GM12878 (cell line): ENCODE data around the gene SRRM5. TPM values are rescaled to one million over a fixed set of nuclear protein-coding genes. Genes with fewer than 3 reads are reported as not detected.

ENCODE experiments used
- BCL11A ChIP-seq: IDR thresholded peaks from 2 replicates; pipeline ENCODE4 v1.6.1; 2011; ENCODE audit warnings: low read depth, low read length
- BRCA1 ChIP-seq: IDR thresholded peaks from 2 replicates; pipeline ENCODE4 v1.6.1; 2011; ENCODE audit warnings: low read depth, low read length, improper control_type of control experiment
- E2F4 ChIP-seq: IDR thresholded peaks from 2 replicates; pipeline ENCODE4 v1.6.1; 2012; ENCODE audit warnings: low read depth, low read length, improper control_type of control experiment
- E2F8 ChIP-seq: fragments of 450-650 bp; IDR thresholded peaks from 2 replicates; pipeline ENCODE4 v1.6.1; 2018; ENCODE audit warnings: mild to moderate bottlenecking, low read depth, moderate library complexity; ENCODE audit not compliant: partially characterized antibody
- EZH2 ChIP-seq: IDR thresholded peaks from 2 replicates; pipeline ENCODE4 v1.6.1; 2012; ENCODE audit warnings: low read depth, mild to moderate bottlenecking, control low read depth, inconsistent platforms, low read length, borderline replicate concordance; ENCODE audit not compliant: control insufficient read depth
- IKZF1 ChIP-seq: fragments of 450-650 bp; conservative IDR thresholded peaks from 2 replicates; pipeline ENCODE4 v1.6.1; 2017; ENCODE audit warnings: antibody characterized with exemption, mild to moderate bottlenecking
- MTA2 ChIP-seq: fragments of 450-650 bp; IDR thresholded peaks from 2 replicates; pipeline ENCODE4 v1.6.1; 2016; ENCODE audit warnings: low read depth, mild to moderate bottlenecking, moderate library complexity
- NFYB ChIP-seq: IDR thresholded peaks from 2 replicates; pipeline ENCODE4 v1.6.1; 2011; ENCODE audit warnings: low read depth, mild to moderate bottlenecking, low read length, improper control_type of control experiment, moderate library complexity; ENCODE audit not compliant: insufficient read depth
- NKRF ChIP-seq: fragments of 450-650 bp; conservative IDR thresholded peaks from 2 replicates; pipeline ENCODE4 v1.6.1; 2017; ENCODE audit warnings: mild to moderate bottlenecking, moderate library complexity
- PRDM15 ChIP-seq: fragments of 450-650 bp; formaldehyde crosslinking; IDR thresholded peaks from 2 replicates; pipeline ENCODE4 v1.4.0; 2020; ENCODE audit warnings: mild to moderate bottlenecking, moderate library complexity
- RBBP5 ChIP-seq: fragments of 200-600 bp; sonication (generic); conservative IDR thresholded peaks from 2 replicates; pipeline ENCODE4 v1.6.1; 2016
- RELB ChIP-seq: fragments of 450-650 bp; IDR thresholded peaks from 2 replicates; pipeline ENCODE4 v1.6.1; 2017; ENCODE audit warnings: low read depth, mild to moderate bottlenecking, moderate library complexity
- SIX5 ChIP-seq: IDR thresholded peaks from 2 replicates; pipeline ENCODE4 v1.6.1; 2011; ENCODE audit warnings: mild to moderate bottlenecking, low read depth, low read length, moderate library complexity; ENCODE audit not compliant: severe bottlenecking
- polyA plus RNA-seq, 11 experiments: library from polyadenylated mRNA; depleted of rRNA in 4 of 11; unstranded in 6 of 11; stranded (reverse) in 5 of 11; fragments of >200 nt; fragmentation: Nextera tagmentation in 4 of 11; fragmentation: Illumina TruSeq in 1 of 11; extraction: Ambion mirVana in 4 of 11; extraction: Trizol in 1 of 11; gene quantifications; 1 replicate in 1 of 11; 2 replicates in 10 of 11; pipeline versions ENCODE4 v1.2.1 to v1.2.3, GENCODE V29; 2011 to 2016; ENCODE audit warnings: inconsistent platforms in 2 of 11, missing spikeins in 2 of 11, low read depth in 1 of 11
- total RNA-seq, 4 experiments: library from RNA; depleted of rRNA in 3 of 4; stranded (reverse); fragments of >200 nt in 3 of 4; fragmentation: Illumina TruSeq in 1 of 4; extraction: Trizol in 1 of 4; gene quantifications; 2 replicates each; pipeline versions ENCODE4 v1.2.1 to v1.2.3, GENCODE V29; 2013 to 2021

The SRRM5 gene
- total and polyA plus RNA-seq, 10 of the 15 experiments (the other 5 are each of a cell fraction or from before 2014, with no cell fraction given) = 0.06 to 0.38 (median 0.24) TPM; not detected in 2

GRCh38 chr19:43595999-43596841, 15.7 kb upstream of the SRRM5 start, which contains the start of the genes IRGQ and ZNF576 (continued):
- TF ChIP-seq PRDM15 (CRISPR knock-in tag) (no peak), RELB (peak; percentile 95), NFYB (no peak), EZH2 (no peak), RBBP5 (no peak), E2F4 (0 out of 2 replicates have a peak, but pooled peaks have one; percentile 24), NKRF (peak; percentile 74), MTA2 (no peak), BRCA1 (no peak; the same call in 1 of the 2 replicates), IKZF1 (peak; percentile 100), E2F8 (peak; percentile 70), BCL11A (no peak), SIX5 (peak; percentile 64)
